Brain pericyte (primary cell): ENCODE results near the gene TNFAIP2.

ENCODE experiments used
- DNase-seq: peaks from one replicate; pipeline ENCODE4 v3.0.0-alpha.2; 2012; ENCODE audit warnings: low read depth, low spot score

TNFAIP2 gene

DNA sequence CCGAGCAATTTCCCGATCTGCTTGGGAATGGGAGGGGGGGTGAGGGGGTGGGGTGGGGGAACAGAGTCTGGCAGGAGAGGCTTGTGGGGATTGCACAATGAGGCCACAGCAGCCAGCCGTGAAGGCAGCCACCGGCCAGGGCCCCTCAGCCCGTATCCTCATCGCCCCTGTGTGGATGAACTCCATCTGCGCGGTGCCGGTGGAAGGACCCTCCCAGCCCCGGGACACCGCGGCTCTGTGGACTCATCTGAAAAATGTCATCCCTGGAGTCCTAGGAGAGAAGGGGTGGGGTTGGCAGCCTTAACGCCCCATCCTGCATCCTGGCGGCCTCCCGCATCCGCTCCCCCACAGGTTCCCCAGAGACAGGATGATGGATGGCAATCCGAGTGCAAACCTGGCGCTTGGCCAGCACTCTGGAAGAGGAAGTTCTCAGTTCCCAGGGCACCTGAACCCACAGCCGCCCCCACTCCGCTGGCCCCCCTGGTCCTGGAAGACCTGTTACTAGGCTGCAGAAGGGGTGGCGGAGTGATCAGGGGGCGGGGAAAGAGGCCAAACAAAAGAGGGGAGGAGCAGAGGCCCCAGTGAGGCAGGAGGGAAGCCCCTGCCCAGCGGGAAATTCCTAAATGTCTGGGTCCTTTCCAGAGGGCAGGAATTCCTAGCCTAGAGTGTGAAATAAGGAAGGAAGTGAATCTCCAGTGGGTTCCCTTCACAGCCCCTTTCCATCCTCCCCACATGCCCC is 1.2 kb upstream of the TNFAIP2 start:
- DNase-seq: no peak

DNA sequence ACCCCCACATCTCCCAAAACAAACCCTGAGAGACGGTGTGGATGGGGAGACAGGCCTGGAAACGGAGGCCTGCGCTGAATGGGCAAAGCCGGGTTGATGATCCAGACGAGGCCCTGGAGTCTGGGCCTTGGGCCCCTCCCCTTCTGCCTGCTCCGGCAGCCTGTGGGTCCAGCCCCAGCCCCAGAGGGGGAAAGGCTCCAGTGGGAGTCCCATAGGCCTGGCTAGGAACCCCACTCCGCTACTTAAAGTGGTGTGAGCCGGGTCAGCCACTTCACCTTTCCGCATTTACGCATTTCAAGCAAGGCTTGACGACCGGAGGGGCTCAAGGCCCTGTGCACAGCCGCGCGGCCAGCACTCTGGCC is 695 bp upstream of the TNFAIP2 start:
- DNase-seq: no peak

DNA sequence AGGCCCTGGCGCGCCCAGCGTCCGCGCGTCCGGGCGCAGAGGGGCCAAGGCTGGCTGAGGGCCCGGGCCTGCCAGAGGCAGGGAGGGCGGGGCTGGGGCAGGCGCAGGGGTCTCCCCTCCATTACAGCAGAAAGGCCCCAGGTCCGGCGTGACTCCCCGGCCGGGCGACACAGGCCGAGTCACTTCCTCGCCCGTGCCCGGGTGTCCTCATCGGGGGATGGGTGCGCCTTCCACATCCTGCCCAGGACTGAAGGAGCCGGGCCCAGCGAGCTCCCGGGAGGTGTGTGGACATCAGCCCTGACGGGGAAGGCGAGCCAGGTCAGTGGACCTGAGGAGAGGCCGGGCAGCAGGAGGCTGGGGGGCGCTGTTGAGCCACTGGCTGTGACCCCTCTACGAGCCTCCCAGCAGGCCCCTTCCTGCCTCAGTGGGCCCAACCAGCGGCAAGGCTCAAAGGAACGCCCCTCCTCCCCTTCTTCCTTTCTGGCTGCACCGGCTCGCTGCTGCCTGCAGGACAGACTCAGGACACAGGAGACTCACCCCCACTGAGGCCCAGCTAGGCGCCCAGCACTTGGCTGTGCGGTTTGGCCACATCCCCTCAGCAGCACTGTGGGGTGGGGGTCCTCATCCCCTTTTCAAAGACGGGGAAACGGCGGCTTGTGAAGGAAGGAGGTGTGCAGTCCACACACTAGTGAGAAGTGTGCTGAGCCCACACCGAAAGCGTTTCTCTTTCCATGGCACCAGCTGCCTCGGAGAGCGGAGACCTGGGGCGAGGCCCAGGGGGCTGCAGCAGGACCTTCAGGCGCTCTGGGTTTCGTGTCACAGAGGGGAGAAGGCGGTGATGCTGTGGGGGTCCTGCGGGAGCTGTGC is 606 bp downstream of the TNFAIP2 start:
- DNase-seq: no peak

DNA sequence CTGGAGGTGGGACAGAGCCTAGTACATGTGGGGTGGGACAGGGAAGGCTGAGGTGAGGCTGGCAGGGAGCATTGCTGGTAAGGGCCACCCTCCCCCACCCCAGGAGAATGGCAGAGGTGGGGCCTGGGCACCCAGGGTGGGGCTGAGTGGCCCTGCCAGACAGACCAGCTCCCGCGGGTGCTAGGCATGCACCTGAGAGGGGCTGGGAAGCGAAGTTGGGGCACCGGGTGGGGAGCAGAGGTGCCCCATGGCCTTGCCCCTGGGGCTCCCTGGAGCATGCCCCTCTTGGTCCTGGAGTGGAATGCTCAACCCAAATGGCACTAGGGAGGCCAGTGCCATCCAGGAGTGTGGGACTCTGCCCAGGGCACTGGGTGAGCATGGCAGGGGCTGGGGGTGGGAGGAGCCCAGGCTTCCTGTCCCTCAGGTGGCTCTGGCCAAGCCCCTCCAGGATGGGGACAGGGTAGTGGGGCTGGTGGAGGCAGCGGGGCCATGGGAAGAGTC is 1.3 kb downstream of the TNFAIP2 start:
- no peak for DNase-seq

DNA sequence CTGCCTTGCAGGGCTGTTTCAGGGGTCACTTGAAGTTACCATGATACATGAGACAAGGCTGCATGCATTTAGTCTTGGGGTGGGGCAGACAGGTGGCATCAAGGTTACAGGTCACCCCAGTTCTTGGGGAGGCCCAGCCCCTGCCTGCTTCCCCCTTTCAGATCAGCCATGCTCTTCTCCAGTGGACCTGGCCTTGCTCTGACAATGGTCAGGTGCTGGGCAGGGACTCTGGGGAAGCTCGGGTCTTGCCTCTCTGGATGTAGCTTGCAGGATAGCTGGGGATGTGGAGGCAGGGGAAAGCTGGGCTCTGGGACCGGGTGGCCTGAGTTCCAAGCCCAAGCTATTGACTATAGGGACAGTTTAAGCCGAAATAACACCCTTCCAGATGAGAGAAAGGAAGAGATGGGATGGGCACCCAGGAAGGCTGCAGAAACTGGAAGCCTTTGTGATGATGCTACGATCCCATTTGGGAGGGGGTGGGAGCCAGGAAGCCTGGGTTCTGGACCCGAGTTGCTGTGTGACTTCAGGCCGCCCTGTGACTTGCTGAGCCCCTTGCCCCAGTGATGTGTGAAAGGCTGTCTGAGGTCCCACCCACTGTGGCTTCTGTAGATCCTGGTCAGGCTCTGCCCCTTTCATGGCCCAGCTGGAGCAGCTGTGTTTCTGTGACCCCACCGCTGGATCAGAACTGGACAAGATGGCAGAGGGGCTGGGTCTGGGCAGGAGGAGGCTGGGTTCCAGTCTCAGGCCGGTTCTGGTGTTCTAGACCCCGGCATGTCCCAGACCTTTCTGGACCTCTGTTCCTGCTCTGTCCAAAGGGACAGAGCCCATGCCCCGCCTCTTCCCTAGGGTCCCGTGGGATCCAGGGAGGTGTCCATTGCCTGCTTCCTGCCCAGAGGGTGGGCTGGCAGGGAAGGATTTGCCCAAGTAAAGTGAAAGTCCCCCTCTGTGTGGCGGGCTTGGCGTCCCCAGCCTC is 2.1 kb downstream of the TNFAIP2 start:
- DNase-seq: no peak

DNA sequence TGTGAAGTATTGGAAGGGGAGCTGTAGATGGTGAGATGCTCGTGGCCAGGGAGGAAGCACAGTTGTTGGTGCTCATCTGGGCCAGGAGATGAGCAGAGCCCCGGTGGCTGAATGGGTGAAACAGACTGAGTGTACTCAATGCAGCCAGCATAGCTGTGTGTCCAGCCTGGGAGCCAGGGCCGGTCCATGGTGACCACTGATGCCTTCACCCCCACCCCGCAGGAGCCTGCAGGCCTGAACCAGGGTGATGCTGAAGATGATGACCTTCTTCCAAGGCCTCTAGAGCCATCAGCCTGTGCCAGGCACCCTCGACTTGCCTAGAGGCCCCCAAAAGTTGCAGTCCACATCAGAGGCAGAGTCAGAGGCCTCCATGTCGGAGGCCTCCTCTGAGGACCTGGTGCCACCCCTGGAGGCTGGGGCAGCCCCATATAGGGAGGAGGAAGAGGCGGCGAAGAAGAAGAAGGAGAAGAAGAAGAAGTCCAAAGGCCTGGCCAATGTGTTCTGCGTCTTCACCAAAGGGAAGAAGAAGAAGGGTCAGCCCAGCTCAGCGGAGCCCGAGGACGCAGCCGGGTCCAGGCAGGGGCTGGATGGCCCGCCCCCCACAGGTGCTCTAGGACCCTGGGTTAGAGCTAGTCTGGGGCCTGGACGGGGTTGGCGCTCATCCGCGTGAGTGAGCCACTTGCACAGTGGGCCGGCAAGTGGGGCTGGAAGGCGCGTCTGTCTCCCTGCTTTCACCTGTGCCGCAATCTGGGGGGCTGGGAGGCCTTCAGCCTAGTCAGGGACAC is 3.0 kb downstream of the TNFAIP2 start:
- DNase-seq: no peak

DNA sequence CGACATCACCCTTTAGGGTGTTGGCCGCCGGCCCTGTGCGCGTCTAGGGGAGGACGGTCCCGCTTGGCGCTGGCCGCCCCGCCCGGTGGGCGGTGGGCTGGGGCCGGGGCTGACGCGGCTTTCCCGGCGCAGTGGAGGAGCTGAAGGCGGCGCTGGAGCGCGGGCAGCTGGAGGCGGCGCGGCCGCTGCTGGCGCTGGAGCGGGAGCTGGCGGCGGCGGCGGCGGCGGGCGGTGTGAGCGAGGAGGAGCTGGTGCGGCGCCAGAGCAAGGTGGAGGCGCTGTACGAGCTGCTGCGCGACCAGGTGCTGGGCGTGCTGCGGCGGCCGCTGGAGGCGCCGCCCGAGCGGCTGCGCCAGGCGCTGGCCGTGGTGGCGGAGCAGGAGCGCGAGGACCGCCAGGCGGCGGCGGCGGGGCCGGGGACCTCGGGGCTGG is 3.6 kb downstream of the TNFAIP2 start:
- DNase-seq: no peak

DNA sequence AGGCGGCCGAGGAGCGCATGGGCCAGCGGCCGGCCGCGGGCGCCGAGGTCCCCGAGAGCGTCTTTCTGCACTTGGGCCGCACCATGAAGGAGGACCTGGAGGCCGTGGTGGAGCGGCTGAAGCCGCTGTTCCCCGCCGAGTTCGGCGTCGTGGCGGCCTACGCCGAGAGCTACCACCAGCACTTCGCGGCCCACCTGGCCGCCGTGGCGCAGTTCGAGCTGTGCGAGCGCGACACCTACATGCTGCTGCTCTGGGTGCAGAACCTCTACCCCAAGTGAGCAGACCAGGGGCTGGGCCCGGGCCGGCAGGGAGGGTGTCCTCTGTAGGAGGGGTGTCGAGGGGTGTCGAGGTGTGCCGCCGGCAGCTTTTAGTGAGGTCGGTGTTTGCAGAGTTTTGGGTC is 4.1 kb downstream of the TNFAIP2 start:
- no peak for DNase-seq

DNA sequence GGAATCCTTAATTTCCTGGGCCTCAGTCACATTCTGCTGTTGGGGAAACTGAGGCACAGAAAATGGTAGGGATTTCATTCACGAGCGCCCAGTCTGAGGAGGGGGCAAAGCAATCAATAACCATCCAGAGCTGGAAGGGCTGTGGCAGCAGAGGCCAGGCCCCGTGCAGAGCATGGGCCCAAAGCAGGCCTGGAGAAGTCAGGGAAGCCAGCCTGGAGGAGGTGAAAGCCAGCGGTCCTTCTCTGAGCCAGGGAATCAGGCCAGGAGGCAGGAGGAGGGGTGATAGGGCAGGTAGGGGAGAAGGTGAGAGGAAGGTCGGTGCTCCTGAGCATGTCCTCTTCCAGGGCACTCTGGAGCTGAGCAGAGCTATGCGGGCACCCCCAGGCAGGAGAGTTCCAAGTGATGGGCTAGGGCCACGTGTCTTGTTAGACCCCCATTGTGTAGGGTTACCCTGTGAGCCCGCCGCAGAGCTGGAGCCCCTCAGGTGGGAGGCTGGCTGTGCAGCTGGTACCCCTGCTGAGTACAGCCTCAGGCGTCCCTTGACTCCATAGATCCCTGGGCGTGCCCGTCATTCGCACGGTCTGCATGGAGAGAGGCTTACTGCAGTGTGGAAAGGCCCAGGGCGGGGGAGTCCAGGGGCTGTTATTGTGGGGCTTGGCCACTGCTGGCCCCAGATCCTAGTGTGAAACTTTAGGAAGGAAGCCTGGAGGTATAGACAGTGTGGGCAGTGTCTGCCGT is 4.8 kb downstream of the TNFAIP2 start:
- DNase-seq: no peak

DNA sequence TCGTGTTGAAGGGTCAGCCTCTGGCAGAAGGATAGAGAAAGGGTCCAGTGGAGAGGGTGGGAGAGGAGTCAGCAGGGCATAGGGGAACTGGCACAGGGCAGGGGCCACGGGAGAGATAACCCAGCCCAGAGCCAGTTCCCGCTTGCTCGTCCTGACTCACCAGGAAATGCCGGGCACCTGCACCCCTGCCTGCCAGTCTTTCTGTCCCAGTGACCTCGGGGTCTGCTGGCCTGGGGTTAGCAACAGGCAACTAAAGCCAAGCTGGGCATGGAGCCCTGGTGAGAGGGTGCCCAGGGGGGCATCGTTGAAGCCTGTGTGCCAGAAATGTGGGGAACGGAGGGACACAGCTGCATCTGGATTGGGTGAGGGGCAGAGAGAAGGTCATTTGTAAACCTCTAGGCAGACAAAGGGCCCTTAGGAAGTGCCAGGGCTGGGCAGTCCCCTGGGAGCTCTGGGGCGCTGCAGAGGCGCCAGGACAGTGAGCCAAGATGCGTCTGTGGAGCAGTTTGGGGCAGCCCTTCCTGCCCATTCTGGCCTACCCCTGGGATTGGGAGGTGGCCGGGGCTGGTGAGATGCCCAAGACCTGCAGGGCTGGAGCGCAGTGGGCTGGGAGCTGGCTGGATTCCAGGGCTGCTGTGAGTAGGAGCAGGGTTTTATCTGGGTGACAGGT is 5.5 kb downstream of the TNFAIP2 start:
- DNase-seq: no peak

DNA sequence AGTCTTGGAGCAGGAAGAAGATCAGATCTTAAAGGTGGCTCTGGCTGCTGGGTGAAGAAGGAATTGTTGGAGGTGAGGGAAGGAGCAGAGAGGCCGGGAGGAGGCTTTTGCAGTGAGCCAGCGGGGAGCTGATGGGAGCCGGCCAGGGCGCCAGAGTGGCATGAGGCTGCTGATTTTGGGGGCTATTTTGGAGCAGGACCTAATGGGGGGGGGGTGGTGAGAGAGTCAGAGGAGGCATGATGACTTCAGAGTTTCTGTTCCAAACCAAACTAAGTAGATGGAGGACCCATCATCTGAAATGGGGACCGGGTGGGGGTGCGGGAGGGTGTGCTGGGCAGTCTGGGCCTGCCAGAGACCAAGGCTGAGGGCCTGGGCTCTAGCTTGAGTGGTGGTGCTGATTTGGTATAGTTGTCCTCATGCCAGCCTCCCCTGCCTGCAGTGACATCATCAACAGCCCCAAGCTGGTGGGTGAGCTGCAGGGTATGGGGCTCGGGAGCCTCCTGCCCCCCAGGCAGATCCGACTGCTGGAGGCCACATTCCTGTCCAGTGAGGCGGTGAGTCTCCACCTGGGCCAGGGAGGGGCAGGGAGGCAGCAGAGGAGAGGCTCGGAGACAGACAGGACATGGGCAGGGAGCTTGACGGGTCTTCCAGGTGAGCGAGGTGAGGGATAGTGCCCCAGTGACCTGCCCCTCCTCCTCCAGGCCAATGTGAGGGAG is 6.2 kb downstream of the TNFAIP2 start:
- no peak for DNase-seq

DNA sequence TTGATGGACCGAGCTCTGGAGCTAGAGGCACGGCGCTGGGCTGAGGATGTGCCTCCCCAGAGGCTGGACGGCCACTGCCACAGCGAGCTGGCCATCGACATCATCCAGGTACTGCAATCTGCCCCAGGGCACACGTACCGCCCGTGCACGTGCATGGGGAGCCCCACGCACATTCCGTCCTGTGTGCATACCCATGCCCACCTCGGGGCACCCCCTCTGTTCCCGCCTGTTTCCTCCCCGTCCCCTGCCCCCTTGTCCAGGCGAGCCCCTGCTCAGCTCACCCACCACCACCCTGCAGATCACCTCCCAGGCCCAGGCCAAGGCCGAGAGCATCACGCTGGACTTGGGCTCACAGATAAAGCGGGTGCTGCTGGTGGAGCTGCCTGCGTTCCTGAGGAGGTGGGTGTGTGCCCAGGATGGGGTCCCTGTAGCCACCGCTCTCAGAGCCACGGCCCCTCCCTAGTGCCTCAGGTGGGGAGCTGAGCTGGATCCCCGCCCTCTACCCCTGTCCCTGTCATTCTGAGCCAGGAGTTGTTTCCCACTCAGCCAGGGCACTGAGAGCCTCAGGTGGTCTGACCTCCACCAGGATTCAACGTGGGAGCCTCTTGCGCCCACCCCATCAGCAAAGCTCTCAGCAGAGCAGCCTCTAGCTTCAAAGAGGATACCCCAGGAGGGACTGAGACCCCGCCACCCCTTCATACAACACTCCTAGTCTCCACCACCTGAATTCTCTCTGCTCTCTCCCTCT is 6.9 kb downstream of the TNFAIP2 start:
- DNase-seq: no peak

DNA sequence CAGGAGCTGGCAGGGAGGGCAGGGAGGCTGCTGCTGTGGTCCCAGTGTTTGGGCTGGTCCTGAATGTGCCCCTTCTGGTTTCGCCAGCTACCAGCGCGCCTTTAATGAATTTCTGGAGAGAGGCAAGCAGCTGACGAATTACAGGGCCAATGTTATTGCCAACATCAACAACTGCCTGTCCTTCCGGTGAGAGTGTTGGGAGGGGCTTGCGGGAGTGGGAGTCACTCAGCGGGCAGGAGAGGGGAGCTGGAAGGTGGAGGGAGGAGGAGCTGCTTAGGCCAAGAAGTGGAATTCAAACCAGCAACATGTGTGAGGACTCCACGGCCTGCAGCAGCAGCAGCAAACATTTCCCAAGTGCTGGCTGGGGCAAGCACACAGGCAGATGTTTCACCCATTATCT is 7.7 kb downstream of the TNFAIP2 start:
- no peak for DNase-seq

DNA sequence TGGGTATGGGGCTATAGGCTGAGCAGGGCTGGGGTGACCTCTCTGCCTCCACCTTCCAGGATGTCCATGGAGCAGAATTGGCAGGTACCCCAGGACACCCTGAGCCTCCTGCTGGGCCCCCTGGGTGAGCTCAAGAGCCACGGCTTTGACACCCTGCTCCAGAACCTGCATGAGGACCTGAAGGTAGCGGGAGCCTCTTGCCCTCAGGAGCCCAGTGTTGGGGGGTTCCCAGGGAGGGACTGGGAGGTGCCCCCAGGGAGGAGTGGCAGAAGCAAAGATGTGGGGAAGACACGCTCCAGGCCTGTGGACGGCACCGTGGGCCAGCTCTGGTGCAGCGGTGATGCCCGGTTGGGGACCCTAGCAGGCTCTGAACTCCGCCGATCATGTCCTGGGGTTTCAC is 8.3 kb downstream of the TNFAIP2 start:
- DNase-seq: no peak

DNA sequence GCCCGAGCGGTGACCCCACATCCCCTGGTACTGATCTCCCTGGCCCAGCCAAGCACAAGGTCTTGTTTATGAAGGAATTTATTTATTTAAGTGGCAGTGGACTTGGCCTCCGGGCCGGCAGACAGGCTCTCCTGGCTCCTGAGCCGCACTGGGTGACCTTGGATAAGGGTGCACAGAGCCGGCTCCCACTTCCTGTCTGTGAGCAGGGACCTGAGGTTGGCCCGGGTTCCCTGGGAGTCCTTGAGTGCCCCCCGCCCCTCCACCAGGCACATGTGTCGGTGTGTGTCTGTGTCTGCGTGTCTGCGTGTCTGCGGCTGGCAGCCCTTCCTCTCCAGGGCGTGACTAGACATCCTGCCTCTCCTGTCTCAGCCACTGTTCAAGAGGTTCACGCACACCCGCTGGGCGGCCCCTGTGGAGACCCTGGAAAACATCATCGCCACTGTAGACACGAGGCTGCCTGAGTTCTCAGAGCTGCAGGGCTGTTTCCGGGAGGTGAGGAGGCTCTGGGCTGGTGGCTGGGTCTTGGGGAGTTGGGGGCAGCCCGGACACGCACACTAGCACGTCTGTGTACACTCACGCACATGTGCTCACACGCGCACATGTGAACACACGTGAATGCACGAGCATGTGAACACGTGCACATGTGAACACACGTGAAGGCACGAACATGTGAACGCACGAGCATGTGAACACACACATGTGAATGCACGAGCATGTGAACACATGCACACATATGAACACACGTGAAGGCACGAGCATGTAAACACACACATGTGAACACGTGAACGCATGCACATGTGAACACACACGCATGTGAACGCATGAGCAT is 9.3 kb downstream of the TNFAIP2 start:
- DNase-seq: peak; percentile 37

DNA sequence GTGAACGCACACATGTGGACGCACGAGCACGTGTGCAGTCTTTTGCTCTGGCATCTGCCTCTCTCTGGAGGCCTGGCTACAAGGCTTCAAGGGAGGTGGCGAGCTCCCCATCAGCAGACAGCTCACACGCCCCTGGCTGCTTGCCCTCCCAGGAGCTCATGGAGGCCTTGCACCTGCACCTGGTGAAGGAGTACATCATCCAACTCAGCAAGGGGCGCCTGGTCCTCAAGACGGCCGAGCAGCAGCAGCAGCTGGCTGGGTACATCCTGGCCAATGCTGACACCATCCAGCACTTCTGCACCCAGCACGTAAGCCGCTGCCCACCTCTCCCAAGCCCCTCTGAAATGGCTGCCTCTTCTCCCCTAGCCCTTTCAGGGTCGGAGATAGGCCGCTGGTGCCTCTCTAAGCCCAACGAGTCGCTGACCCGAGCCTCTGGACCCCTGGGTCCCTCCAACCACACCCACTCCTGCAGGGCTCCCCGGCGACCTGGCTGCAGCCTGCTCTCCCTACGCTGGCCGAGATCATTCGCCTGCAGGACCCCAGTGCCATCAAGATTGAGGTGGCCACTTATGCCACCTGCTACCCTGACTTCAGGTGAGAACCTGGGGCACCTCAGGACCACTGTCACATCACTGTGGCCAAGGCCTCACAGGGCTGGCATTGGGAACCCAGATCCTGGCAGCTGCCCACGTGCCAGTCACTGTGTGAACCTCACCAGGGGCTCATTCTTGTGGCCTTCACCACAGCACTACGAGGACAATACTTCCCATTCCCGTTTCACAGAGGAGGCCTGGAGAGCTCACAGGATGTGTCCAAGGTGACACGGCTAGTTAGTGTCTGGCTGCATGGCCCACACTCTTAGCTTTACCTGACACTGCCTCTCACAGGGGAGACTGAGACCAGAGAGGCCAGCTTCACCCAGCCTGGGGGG is 10.2 kb downstream of the TNFAIP2 start:
- DNase-seq: no peak
